Activated effector memory CD4-positive, alpha-beta T cell treated with Interleukin-2 at 50 U/mL for 16 hours (primary cell): ENCODE data around the gene POLA2.
"Not testable (repeated sequence)": the region's sequence is repeated elsewhere in the genome, so short reads cannot be mapped to it uniquely, and the experiment has no call there.

Source experiments
- DNase-seq: peaks from one replicate; pipeline ENCODE4 v3.0.0-alpha.2; 2020

Gene POLA2

DNA sequence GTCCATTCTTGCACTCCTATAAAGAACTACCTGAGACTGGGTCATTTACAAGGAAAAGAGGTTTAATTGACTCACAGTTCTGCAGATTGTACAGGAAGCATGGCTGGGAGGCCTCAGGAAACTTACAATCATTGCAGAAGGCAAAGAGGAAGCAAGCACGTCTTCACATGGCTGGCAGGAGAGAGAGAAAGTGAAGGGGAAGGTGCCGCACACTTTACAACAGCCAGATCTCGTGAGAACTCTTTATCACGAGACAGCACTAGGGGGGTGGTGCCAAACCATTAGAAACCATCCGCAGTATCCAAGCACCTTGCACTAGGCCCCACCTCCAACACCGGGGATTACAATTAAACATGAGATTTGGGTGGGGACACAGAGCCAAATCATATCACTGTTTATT lies 19.4 kb upstream of the POLA2 start:
- no peak for DNase-seq

- no peak for DNase-seq
Observed at GRCh38 chr11:65243797-65244196, 18.0 kb upstream of the POLA2 start.

- not testable (repeated sequence) for DNase-seq
Observed at GRCh38 chr11:65245046-65245445, 16.7 kb upstream of the POLA2 start.

DNA sequence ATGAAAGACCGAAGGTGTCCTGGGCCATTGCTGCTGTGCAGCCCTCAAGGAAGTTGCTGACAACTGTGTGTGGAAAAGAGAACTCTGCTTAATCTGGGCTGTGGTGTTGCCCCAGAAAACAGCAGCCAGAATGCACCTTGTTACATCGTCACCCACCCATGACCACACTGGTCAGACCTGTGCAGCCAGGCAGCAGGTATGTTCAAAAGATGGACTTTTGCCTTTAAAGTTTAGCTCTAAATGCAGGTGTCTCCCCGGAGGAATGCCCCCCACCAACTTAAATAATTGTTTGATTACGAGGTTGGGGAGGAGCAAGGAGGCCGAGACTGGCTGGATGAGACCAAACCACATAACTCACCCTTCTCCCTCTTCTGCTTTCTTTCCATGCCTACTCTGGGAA lies 15.3 kb upstream of the POLA2 start:
- no peak for DNase-seq

GRCh38 chr11:65248184-65248710 lies 13.5 kb upstream of the POLA2 start:
- not testable (repeated sequence) for DNase-seq

GRCh38 chr11:65251476-65251875 lies 10.3 kb upstream of the POLA2 start:
- DNase-seq: no peak

DNA sequence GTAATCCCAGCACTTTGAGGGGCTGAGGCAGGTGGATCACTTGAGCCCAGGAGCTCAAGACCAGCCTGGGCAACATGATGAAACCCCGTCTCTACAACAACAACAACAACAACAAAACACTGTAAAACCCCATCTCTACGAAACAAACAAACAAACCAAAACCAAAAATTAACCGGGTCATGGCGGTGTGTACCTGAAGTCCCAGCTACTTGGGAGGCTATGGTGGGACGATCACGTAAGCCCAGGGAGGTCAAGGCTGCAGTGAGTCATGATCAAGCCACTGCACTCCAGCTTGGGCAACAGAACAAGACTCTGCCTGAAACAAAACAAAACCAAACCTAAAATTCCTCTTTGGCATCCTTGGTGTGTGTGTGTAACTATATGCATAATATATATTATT lies 7.0 kb upstream of the POLA2 start:
- no peak for DNase-seq

- DNase-seq: no peak
Observed at GRCh38 chr11:65258988-65259387, 2.8 kb upstream of the POLA2 start.

- no peak for DNase-seq
Observed at GRCh38 chr11:65260302-65260701, 1.5 kb upstream of the POLA2 start.

GRCh38 chr11:65260756-65261590 lies 789 bp upstream of the POLA2 start:
- no peak for DNase-seq

DNA sequence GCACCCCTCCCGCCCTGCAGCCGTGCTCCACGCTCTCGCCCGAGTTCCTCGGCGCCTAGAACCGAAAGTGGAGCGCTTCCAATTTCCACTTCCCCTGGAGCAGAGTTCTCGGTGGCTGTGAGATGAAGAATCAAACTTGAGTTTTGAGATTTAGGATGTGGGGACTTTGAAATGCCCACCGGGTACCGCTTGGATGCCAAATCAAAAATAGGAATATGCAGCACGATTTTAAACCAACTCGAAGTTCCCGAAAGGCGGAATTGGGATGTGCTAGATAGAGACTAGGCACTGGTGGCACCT lies 569 bp downstream of the POLA2 start:
- DNase-seq: no peak

GRCh38 chr11:65262776-65263175 lies 1.0 kb downstream of the POLA2 start:
- no peak for DNase-seq

- not testable (repeated sequence) for DNase-seq
Observed at GRCh38 chr11:65264747-65265146, 3.0 kb downstream of the POLA2 start.

GRCh38 chr11:65266210-65266609 lies 4.4 kb downstream of the POLA2 start:
- DNase-seq: no peak

GRCh38 chr11:65274735-65275682 lies 13.2 kb downstream of the POLA2 start:
- DNase-seq: no peak

DNA sequence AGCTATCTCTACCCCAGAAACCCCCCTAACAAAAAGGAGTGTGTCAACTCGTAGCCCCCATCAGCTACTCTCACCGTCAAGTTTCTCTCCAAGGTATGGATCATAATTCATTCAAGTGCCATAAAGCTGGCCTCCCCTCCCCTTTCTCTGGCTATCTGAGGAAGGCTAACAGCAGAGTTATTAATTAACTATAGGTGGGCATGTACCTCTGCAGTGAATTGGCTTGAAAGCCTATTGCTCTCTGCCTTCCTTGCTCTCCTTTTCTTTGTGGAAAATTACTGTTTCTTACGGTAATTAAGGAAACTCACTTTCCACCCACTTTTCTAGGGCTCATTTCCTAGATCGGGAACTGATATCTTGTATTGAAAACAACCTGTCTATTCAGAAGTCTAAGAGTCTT lies 14.1 kb downstream of the POLA2 start:
- no peak for DNase-seq

DNA sequence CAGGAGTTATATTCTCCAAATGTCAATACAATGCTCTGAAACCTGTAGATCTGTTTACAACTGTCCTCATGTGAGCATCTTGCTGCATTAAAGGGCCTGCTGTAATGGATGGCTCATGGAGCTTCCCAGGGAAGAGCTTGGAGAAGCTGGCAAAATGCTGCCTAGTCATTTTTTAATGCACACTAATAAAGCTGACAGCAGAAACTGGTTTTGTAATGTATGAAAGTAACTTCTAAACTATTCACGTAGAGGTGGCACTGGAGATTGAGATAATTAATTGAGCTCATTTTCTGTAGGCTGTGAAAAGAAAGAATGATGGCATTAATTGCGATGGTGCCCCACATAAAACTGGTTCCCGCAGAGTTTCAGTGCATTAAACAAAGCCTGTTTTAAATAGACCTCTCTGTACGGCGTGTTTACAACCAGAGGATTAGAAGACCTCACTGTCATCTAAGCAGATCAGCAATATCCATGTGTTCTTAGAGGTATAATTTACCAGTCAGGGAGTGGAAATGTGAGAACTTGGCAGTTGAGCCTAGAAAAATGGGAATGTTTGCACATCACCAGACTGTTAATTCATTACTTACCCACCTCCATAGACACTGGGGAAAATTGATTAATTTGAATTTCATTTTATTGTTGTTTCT lies 16.0 kb downstream of the POLA2 start:
- DNase-seq: no peak

GRCh38 chr11:65278356-65278755 lies 16.6 kb downstream of the POLA2 start:
- no peak for DNase-seq

- DNase-seq: no peak
Observed at GRCh38 chr11:65279279-65279678, 17.5 kb downstream of the POLA2 start.

DNA sequence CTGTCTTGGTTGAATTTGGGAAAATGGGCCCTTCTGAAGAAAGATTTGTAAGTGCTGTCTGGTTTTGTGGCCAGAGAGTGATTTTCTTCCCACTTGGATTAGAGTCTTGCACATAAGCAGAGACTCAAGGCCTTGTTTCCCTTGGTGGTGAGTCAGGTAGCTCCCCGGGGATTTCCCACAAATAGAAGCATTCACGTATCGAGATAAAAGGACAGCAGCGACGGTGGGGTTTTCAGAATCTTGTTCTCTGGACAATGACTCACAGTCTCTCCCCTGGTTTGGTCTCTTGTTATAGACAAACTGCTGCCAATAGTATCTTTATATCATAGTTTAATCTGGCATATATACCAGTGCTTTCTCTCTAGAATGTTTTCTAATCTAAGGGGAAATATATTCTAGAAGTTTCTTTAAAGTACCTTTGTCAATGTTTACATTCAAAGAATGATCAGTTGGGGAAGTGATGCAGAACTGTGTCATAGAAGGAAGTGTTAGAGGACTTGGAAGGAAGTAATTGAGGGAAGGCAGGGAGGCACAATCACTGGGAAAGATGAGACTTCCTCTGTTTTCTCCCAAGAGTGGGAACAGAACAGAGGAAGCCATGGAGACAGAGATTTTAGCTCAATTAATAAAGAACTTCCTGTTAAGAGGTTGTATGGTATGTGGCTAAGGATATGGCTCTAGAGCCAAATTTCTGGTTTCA lies 18.1 kb downstream of the POLA2 start:
- no peak for DNase-seq

DNA sequence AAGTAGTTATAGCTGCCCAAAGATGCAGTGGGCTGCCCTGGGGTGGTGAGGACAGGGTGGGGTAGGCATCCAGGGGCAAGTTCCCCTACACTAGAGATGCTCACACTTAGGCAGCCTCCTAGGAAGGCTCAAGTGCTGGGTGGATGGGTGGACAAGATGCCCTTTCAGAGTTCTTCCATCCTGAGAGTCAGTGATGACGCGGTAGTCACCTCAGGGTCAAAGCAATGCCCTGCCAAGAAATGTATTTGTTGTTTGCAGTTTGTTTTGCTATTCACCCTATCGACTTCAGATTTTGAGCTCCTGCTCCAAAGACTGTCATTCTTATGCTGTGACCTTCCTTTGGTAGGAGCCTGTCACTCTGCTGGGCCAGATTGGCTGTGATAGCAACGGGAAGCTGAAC lies 18.9 kb downstream of the POLA2 start:
- no peak for DNase-seq

DNA sequence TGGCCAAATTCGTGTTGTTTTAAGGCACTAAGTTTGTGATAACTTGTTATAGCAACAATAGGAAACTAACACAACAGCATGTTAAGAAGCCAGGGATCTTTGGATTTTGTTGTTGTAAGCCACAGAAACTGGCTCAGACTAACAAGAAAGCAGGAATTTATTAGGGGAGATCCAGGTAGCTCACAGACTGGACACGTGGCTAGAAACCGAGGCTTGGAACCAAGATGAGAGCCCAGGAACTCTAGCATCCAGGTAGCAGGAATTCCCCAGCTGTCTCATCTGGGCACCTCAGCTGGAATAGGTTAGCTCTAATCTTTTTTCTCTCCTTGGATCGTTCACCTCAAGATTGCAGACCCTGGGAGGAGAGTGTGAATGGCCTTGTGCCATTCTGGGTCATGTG lies 24.9 kb downstream of the POLA2 start:
- no peak for DNase-seq

DNA sequence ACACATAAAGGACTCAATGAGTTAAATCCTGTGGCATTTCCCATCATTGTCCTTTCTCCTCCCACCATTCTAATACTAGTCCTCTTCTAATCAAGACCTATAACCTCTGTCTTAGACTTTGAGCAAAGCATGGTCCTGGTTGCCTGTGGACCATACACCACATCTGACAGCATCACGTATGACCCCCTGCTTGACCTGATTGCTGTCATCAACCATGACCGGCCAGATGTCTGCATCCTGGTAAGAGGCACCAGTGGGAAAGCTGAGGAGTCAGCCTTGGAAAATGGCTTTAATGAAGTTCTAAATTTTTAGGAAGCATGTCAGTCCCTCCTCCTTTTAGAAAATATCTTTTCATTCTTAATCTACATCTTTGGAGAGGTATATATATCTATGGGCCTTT lies 25.8 kb downstream of the POLA2 start:
- no peak for DNase-seq
